Measurements from ENCODE around the gene IMP3.

Gene IMP3

GRCh38 chr15:75648156-75649000, 8.4 kb upstream of the IMP3 start:
- peak overlapping the region; percentile 98 for H3K9ac ChIP-seq (ENCODE audit: low read length)
- peak overlapping the region in 1 of 2 experiments; percentile 6 for H3K23ac ChIP-seq (ENCODE audit: low read length in 2 of 2)
- peak overlapping the region; percentile 19 to 61 for H2BK12ac ChIP-seq (ENCODE audit: low read length in 2 of 2)
- H3K27ac ChIP-seq (ENCODE audit: low read length, poor library complexity, severe bottlenecking): peak overlapping the region; percentile 95
- under 1% methylated on average over 34 of the region's 34 CpGs for WGBS
- H4K91ac ChIP-seq (ENCODE audit: low read length): peak overlapping the region; percentile 67
- peak overlapping the region; percentile 85 to 97 for H3K18ac ChIP-seq (ENCODE audit: low read depth in 1 of 2, low read length in 2 of 2)
- no peaks in the 10 kb centered on the region for H3K27me3 ChIP-seq (ENCODE audit: control insufficient read depth in 1 of 2, insufficient read depth in 1 of 2, low read length in 2 of 2)
- H3K4me3 ChIP-seq (ENCODE audit: insufficient read depth in 1 of 2, low read depth in 1 of 2, low read length in 2 of 2): peak overlapping the region; percentile 75 to 94
- DNase-seq: peak; percentile 74
- no peaks in the 10 kb centered on the region for H3K9me3 ChIP-seq (ENCODE audit: control insufficient read depth, low read length)
- peak overlapping the region; percentile 53 for H2AFZ ChIP-seq (ENCODE audit: low read depth, low read length)
- H3K4me2 ChIP-seq (ENCODE audit: low read length, poor library complexity, severe bottlenecking): peak overlapping the region; percentile 78
- H2BK5ac ChIP-seq (ENCODE audit: low read depth, low read length, poor library complexity, severe bottlenecking): peak overlapping the region; percentile 93
- peak overlapping the region; percentile 77 for H2BK15ac ChIP-seq (ENCODE audit: low read depth, poor library complexity, severe bottlenecking)
- peak overlapping the region; percentile 79 for H2BK120ac ChIP-seq (ENCODE audit: low read depth, low read length)
- H3K79me1 ChIP-seq (replicated peaks; ENCODE audit: low read length, poor library complexity, severe bottlenecking): peaks cover 4% of the 10 kb centered on the region
- H4K8ac ChIP-seq (ENCODE audit: low read length): peak overlapping the region; percentile 69
- H3K4me1 ChIP-seq (ENCODE audit: control insufficient read depth, insufficient read depth, low read depth, low read length): peaks cover 44% of the 10 kb centered on the region
- peak overlapping the region; percentile 3 for H2AK5ac ChIP-seq (ENCODE audit: low read length, severe bottlenecking)
- peaks cover 35 to 38% of the 10 kb centered on the region in 2 experiments for H3K36me3 ChIP-seq (ENCODE audit: control insufficient read depth in 1 of 2, insufficient read depth in 2 of 2, low read depth in 1 of 2, low read length in 2 of 2)
- H3K4ac ChIP-seq (ENCODE audit: low read depth in 1 of 2, low read length in 2 of 2): peak overlapping the region; percentile 76 to 93
- peak overlapping the region in 1 of 2 experiments; percentile 96 for H3K14ac ChIP-seq (ENCODE audit: low read length in 2 of 2)

GRCh38 chr15:75647370-75648155, 7.5 kb upstream of the IMP3 start, which contains the start of gene SNX33:
TSS of gene SNX33 (plus strand) at chr15:75647912. CDS start at chr15:75649103, 1,191 bp downstream.
- Histone ChIP-seq H2BK5ac (ENCODE audit: low read depth, low read length, poor library complexity, severe bottlenecking) (peak within 1 kb of the TSS; percentile 93), H2BK120ac (ENCODE audit: low read depth, low read length) (peak within 1 kb of the TSS; percentile 79), H3K18ac (ENCODE audit: low read depth in 1 of 2, low read length in 2 of 2) (peak within 1 kb of the TSS; percentile 85 to 97), H3K23ac (ENCODE audit: low read length in 2 of 2) (peak within 1 kb of the TSS in 1 of 2 experiments; percentile 63), H3K14ac (ENCODE audit: low read length in 2 of 2) (peak within 1 kb of the TSS in 1 of 2 experiments; percentile 96), H3K4me1 (ENCODE audit: control insufficient read depth, insufficient read depth, low read depth, low read length) (peaks cover 38% of the 10 kb centered on the region), H3K9ac (ENCODE audit: low read length) (peak within 1 kb of the TSS; percentile 98), H3K27ac (ENCODE audit: low read length, poor library complexity, severe bottlenecking) (peak within 1 kb of the TSS; percentile 95), H3K9me3 (ENCODE audit: control insufficient read depth, low read length) (no peaks in the 10 kb centered on the region), H3K27me3 (ENCODE audit: control insufficient read depth in 1 of 2, insufficient read depth in 1 of 2, low read length in 2 of 2) (no peaks in the 10 kb centered on the region), H3K4me3 (ENCODE audit: insufficient read depth in 1 of 2, low read depth in 1 of 2, low read length in 2 of 2) (peak within 1 kb of the TSS; percentile 75 to 94), H2AK5ac (ENCODE audit: low read length, severe bottlenecking) (no peak within 1 kb of the TSS), H2BK12ac (ENCODE audit: low read length in 2 of 2) (peak within 1 kb of the TSS; percentile 19 to 61), H2AFZ (ENCODE audit: low read depth, low read length) (peak within 1 kb of the TSS; percentile 85), H3K36me3 (ENCODE audit: control insufficient read depth in 1 of 2, insufficient read depth in 2 of 2, low read depth in 1 of 2, low read length in 2 of 2) (peaks cover 30 to 32% of the 10 kb centered on the region in 2 experiments), H4K8ac (ENCODE audit: low read length) (peak within 1 kb of the TSS; percentile 69), H2BK15ac (ENCODE audit: low read depth, poor library complexity, severe bottlenecking) (peak within 1 kb of the TSS; percentile 77), H3K4me2 (ENCODE audit: low read length, poor library complexity, severe bottlenecking) (peak within 1 kb of the TSS; percentile 78), H3K79me1 (replicated peaks; ENCODE audit: low read length, poor library complexity, severe bottlenecking) (peaks cover 4% of the 10 kb centered on the region), H3K4ac (ENCODE audit: low read depth in 1 of 2, low read length in 2 of 2) (peak within 1 kb of the TSS; percentile 76 to 93), H4K91ac (ENCODE audit: low read length) (peak within 1 kb of the TSS; percentile 67)
- peak; percentile 94 for DNase-seq
- WGBS: 0% methylated on average over 38 of the region's 76 CpGs

GRCh38 chr15:75646944-75647364, 6.9 kb upstream of the IMP3 start:
- H3K79me1 ChIP-seq (replicated peaks; ENCODE audit: low read length, poor library complexity, severe bottlenecking): peaks cover 5% of the 10 kb centered on the region
- no peak for DNase-seq
- WGBS: 4% methylated on average over 17 of the region's 26 CpGs
- H3K4me3 ChIP-seq (ENCODE audit: insufficient read depth in 1 of 2, low read depth in 1 of 2, low read length in 2 of 2): peak overlapping the region; percentile 75 to 94
- peak overlapping the region; percentile 35 for H4K91ac ChIP-seq (ENCODE audit: low read length)
- peaks cover 32% of the 10 kb centered on the region for H3K4me1 ChIP-seq (ENCODE audit: control insufficient read depth, insufficient read depth, low read depth, low read length)
- H3K9ac ChIP-seq (ENCODE audit: low read length): peak overlapping the region; percentile 98
- H3K18ac ChIP-seq (ENCODE audit: low read depth in 1 of 2, low read length in 2 of 2): peak overlapping the region; percentile 72 to 97
- H2AK5ac ChIP-seq (ENCODE audit: low read length, severe bottlenecking): no peak overlapping the region
- peak overlapping the region in 1 of 2 experiments; percentile 5 for H3K14ac ChIP-seq (ENCODE audit: low read length in 2 of 2)
- peak overlapping the region; percentile 10 to 56 for H3K4ac ChIP-seq (ENCODE audit: low read depth in 1 of 2, low read length in 2 of 2)
- H2BK12ac ChIP-seq (ENCODE audit: low read length in 2 of 2): peak overlapping the region in 1 of 2 experiments; percentile 57
- peak overlapping the region; percentile 93 for H2BK5ac ChIP-seq (ENCODE audit: low read depth, low read length, poor library complexity, severe bottlenecking)
- no peak overlapping the region for H2BK15ac ChIP-seq (ENCODE audit: low read depth, poor library complexity, severe bottlenecking)
- H2AFZ ChIP-seq (ENCODE audit: low read depth, low read length): peak overlapping the region; percentile 85
- H3K27me3 ChIP-seq (ENCODE audit: control insufficient read depth in 1 of 2, insufficient read depth in 1 of 2, low read length in 2 of 2): no peaks in the 10 kb centered on the region
- H4K8ac ChIP-seq (ENCODE audit: low read length): peak overlapping the region; percentile 13
- H2BK120ac ChIP-seq (ENCODE audit: low read depth, low read length): peak overlapping the region; percentile 22
- H3K4me2 ChIP-seq (ENCODE audit: low read length, poor library complexity, severe bottlenecking): peak overlapping the region; percentile 78
- peak overlapping the region; percentile 55 for H3K27ac ChIP-seq (ENCODE audit: low read length, poor library complexity, severe bottlenecking)
- peak overlapping the region in 1 of 2 experiments; percentile 63 for H3K23ac ChIP-seq (ENCODE audit: low read length in 2 of 2)
- H3K9me3 ChIP-seq (ENCODE audit: control insufficient read depth, low read length): no peaks in the 10 kb centered on the region
- H3K36me3 ChIP-seq (ENCODE audit: control insufficient read depth in 1 of 2, insufficient read depth in 2 of 2, low read depth in 1 of 2, low read length in 2 of 2): peaks cover 25 to 26% of the 10 kb centered on the region in 2 experiments
